Measurements from ENCODE around the gene PDXDC1. TPM values are rescaled to one million over a fixed set of nuclear protein-coding genes. Genes with fewer than 3 reads are reported as not detected.
"Not testable (repeated sequence)": the region's sequence is repeated elsewhere in the genome, so short reads cannot be mapped to it uniquely, and the experiment has no call there.

Gene PDXDC1
- total RNA-seq, 2 donors from 2014 or later: 163 to 202 TPM

DNA sequence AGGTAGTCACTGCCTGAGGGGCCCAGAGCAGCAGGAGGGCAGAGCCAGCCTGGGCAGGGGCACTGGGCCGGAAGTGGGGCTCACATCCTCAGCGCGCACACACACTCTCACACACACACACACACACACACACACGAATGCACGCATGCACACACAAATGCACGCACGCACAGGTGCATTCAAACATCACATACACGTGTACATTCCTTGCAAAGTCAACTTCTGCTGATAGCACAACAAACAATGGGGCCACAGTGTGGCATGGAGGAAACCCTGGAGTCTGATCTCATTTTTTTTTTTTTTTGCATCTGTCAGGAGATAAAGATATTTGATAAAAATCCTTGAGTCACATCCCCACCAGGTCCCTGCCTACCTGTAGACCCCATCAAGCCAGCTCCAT lies 182.8 kb downstream of the PDXDC1 start:
- DNase-seq: peak; percentile 13
- H3K4me1 Mint-ChIP-seq; H3K27ac ChIP-seq (ENCODE audit: low read depth, low read length); H3K36me3 ChIP-seq (ENCODE audit: control insufficient read depth, insufficient read depth, low read length); H3K4me3 ChIP-seq (ENCODE audit: low read length); H3K27me3 ChIP-seq (ENCODE audit: control insufficient read depth, insufficient read depth, low read length, poor library complexity, severe bottlenecking); H3K9me3 ChIP-seq (ENCODE audit: control insufficient read depth, low read length); H3K4me3 Mint-ChIP-seq; H3K4me1 ChIP-seq (ENCODE audit: control insufficient read depth, insufficient read depth, low read length); H3K36me3 Mint-ChIP-seq (ENCODE audit: low read depth); H3K9ac ChIP-seq (ENCODE audit: extremely low read depth, low read length, poor library complexity, severe bottlenecking); H3K27ac Mint-ChIP-seq; H3K9me3 Mint-ChIP-seq; H3K27me3 Mint-ChIP-seq (ENCODE audit: insufficient read depth): not testable (repeated sequence)
- 93% methylated on average over 3 of the region's 8 CpGs; no CpG with 5 or more reads in 1 of the 2 experiments for WGBS, 2 experiments (ENCODE audit: insufficient coverage in 1 of 2, insufficient read length in 1 of 2)

GRCh38 chr16:15159671-15160070 lies 184.8 kb downstream of the PDXDC1 start:
- not testable (repeated sequence) for H3K9me3 ChIP-seq (ENCODE audit: control insufficient read depth, low read length); H3K4me1 Mint-ChIP-seq; H3K4me3 ChIP-seq (ENCODE audit: low read length); H3K27ac Mint-ChIP-seq; H3K4me3 Mint-ChIP-seq; H3K36me3 ChIP-seq (ENCODE audit: control insufficient read depth, insufficient read depth, low read length); H3K27me3 ChIP-seq (ENCODE audit: control insufficient read depth, insufficient read depth, low read length, poor library complexity, severe bottlenecking); H3K9me3 Mint-ChIP-seq; DNase-seq; H3K4me1 ChIP-seq (ENCODE audit: control insufficient read depth, insufficient read depth, low read length); H3K27me3 Mint-ChIP-seq (ENCODE audit: insufficient read depth); H3K9ac ChIP-seq (ENCODE audit: extremely low read depth, low read length, poor library complexity, severe bottlenecking); H3K36me3 Mint-ChIP-seq (ENCODE audit: low read depth); H3K27ac ChIP-seq (ENCODE audit: low read depth, low read length)
- WGBS, 2 experiments (ENCODE audit: insufficient coverage in 1 of 2, insufficient read length in 1 of 2): 93% methylated on average over 2 to 4 of the region's 5 CpGs

DNA sequence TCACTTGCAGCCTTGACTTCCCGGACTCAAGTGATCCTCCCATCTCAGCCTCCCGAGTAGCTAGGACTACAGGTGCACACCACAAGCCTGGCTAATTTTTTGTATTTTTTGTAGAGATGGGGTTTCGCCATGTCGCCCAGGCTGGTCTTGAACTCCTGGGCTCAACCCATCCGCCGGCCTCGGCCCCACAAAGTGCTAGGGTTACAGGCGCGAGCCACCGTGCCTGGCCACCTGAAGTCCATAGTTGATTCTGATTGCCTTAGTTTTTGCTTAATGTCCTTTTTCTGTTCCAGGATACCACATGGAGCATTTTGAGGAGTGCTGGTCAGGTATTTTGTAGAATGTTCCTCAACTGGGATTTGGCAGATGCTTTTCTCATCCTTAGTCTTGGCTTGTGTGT lies 185.7 kb downstream of the PDXDC1 start:
- 90% methylated on average over 6 of the region's 10 CpGs; no CpG with 5 or more reads in 1 of the 2 experiments for WGBS, 2 experiments (ENCODE audit: insufficient coverage in 1 of 2, insufficient read length in 1 of 2)
- not testable (repeated sequence) for H3K4me1 Mint-ChIP-seq; H3K9me3 ChIP-seq (ENCODE audit: control insufficient read depth, low read length); H3K36me3 Mint-ChIP-seq (ENCODE audit: low read depth); H3K4me3 ChIP-seq (ENCODE audit: low read length); H3K9me3 Mint-ChIP-seq; H3K27ac ChIP-seq (ENCODE audit: low read depth, low read length); H3K4me1 ChIP-seq (ENCODE audit: control insufficient read depth, insufficient read depth, low read length); H3K27ac Mint-ChIP-seq; H3K9ac ChIP-seq (ENCODE audit: extremely low read depth, low read length, poor library complexity, severe bottlenecking); H3K27me3 ChIP-seq (ENCODE audit: control insufficient read depth, insufficient read depth, low read length, poor library complexity, severe bottlenecking); H3K4me3 Mint-ChIP-seq; H3K36me3 ChIP-seq (ENCODE audit: control insufficient read depth, insufficient read depth, low read length); H3K27me3 Mint-ChIP-seq (ENCODE audit: insufficient read depth)
- peak; percentile 0 for DNase-seq

- H3K4me1 ChIP-seq (ENCODE audit: control insufficient read depth, insufficient read depth, low read length); H3K4me3 ChIP-seq (ENCODE audit: low read length); H3K27me3 Mint-ChIP-seq (ENCODE audit: insufficient read depth); DNase-seq; H3K27ac ChIP-seq (ENCODE audit: low read depth, low read length); H3K4me3 Mint-ChIP-seq; H3K9me3 ChIP-seq (ENCODE audit: control insufficient read depth, low read length); H3K36me3 Mint-ChIP-seq (ENCODE audit: low read depth); H3K4me1 Mint-ChIP-seq; H3K27ac Mint-ChIP-seq; H3K9ac ChIP-seq (ENCODE audit: extremely low read depth, low read length, poor library complexity, severe bottlenecking); H3K9me3 Mint-ChIP-seq; H3K27me3 ChIP-seq (ENCODE audit: control insufficient read depth, insufficient read depth, low read length, poor library complexity, severe bottlenecking); H3K36me3 ChIP-seq (ENCODE audit: control insufficient read depth, insufficient read depth, low read length): not testable (repeated sequence)
- no CpG with 5 or more reads among the region's 1 CpG for WGBS, 2 experiments (ENCODE audit: insufficient coverage in 1 of 2, insufficient read length in 1 of 2)
These were observed 188.2 kb downstream of the PDXDC1 start for GRCh38 chr16:15163055-15163454.

DNA sequence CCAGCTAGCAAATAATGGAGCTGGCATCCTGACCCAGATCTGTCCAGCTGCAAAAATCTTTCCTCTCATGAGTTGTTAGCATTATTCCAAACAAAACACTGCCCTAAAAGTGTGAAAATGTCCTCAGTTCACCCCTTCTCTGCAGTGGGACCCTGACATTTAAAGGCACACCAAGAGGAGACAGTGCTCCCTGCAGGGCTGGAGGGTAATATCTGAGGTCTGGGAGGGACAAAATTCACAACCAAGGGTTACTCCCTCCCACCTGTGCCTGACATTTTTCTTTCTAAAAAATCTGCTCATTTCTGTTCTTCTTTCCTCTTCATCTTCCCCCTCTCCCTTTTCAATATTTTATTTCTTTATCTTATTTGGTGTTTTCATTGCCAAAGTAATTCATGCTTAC lies 191.4 kb downstream of the PDXDC1 start:
- H3K4me3 ChIP-seq (ENCODE audit: low read length); H3K36me3 Mint-ChIP-seq (ENCODE audit: low read depth); DNase-seq; H3K4me1 Mint-ChIP-seq; H3K27me3 ChIP-seq (ENCODE audit: control insufficient read depth, insufficient read depth, low read length, poor library complexity, severe bottlenecking); H3K27ac Mint-ChIP-seq; H3K9ac ChIP-seq (ENCODE audit: extremely low read depth, low read length, poor library complexity, severe bottlenecking); H3K9me3 ChIP-seq (ENCODE audit: control insufficient read depth, low read length); H3K27ac ChIP-seq (ENCODE audit: low read depth, low read length); H3K27me3 Mint-ChIP-seq (ENCODE audit: insufficient read depth); H3K4me1 ChIP-seq (ENCODE audit: control insufficient read depth, insufficient read depth, low read length); H3K9me3 Mint-ChIP-seq; H3K36me3 ChIP-seq (ENCODE audit: control insufficient read depth, insufficient read depth, low read length); H3K4me3 Mint-ChIP-seq: not testable (repeated sequence)

GRCh38 chr16:15168303-15168702 lies 193.5 kb downstream of the PDXDC1 start:
- H3K27me3 Mint-ChIP-seq (ENCODE audit: insufficient read depth); H3K4me3 Mint-ChIP-seq; H3K36me3 ChIP-seq (ENCODE audit: control insufficient read depth, insufficient read depth, low read length); H3K4me3 ChIP-seq (ENCODE audit: low read length); H3K4me1 Mint-ChIP-seq; H3K9ac ChIP-seq (ENCODE audit: extremely low read depth, low read length, poor library complexity, severe bottlenecking); H3K36me3 Mint-ChIP-seq (ENCODE audit: low read depth); H3K27ac ChIP-seq (ENCODE audit: low read depth, low read length); H3K27ac Mint-ChIP-seq; H3K9me3 Mint-ChIP-seq; H3K9me3 ChIP-seq (ENCODE audit: control insufficient read depth, low read length); H3K4me1 ChIP-seq (ENCODE audit: control insufficient read depth, insufficient read depth, low read length); H3K27me3 ChIP-seq (ENCODE audit: control insufficient read depth, insufficient read depth, low read length, poor library complexity, severe bottlenecking): not testable (repeated sequence)
- DNase-seq: peak; percentile 10
- WGBS, 2 experiments (ENCODE audit: insufficient coverage in 1 of 2, insufficient read length in 1 of 2): 100% methylated on average over 2 of the region's 3 CpGs; no CpG with 5 or more reads in 1 of the 2 experiments

- H3K9me3 ChIP-seq (ENCODE audit: control insufficient read depth, low read length); H3K4me1 Mint-ChIP-seq; H3K36me3 ChIP-seq (ENCODE audit: control insufficient read depth, insufficient read depth, low read length); H3K4me3 ChIP-seq (ENCODE audit: low read length); H3K4me3 Mint-ChIP-seq; H3K27ac ChIP-seq (ENCODE audit: low read depth, low read length); DNase-seq; H3K36me3 Mint-ChIP-seq (ENCODE audit: low read depth); H3K27ac Mint-ChIP-seq; H3K9ac ChIP-seq (ENCODE audit: extremely low read depth, low read length, poor library complexity, severe bottlenecking); H3K9me3 Mint-ChIP-seq; H3K27me3 ChIP-seq (ENCODE audit: control insufficient read depth, insufficient read depth, low read length, poor library complexity, severe bottlenecking); H3K4me1 ChIP-seq (ENCODE audit: control insufficient read depth, insufficient read depth, low read length); H3K27me3 Mint-ChIP-seq (ENCODE audit: insufficient read depth): not testable (repeated sequence)
- WGBS, 2 experiments (ENCODE audit: insufficient coverage in 1 of 2, insufficient read length in 1 of 2): 72% methylated on average over 3 of the region's 5 CpGs; no CpG with 5 or more reads in 1 of the 2 experiments
These were observed 194.3 kb downstream of the PDXDC1 start for GRCh38 chr16:15168953-15169652.

Measured in endodermal cell (in vitro differentiated cells).